MV-4-11 (cell line): ENCODE data around the gene APOBR.
"Not testable (repeated sequence)": the region's sequence is repeated elsewhere in the genome, so short reads cannot be mapped to it uniquely, and the experiment has no call there.

ENCODE experiments used
- DNase-seq: peaks from one replicate; lab custom pipeline; 2025; lab: John Stamatoyannopoulos, UW

Gene APOBR

GRCh38 chr16:28497861-28498599 lies 3.6 kb downstream of the APOBR start:
- DNase-seq: no peak

GRCh38 chr16:28498666-28499381 lies 4.4 kb downstream of the APOBR start:
- no peak for DNase-seq

- no peak for DNase-seq
These were observed 5.4 kb downstream of the APOBR start for GRCh38 chr16:28499854-28500253.

- DNase-seq: not testable (repeated sequence)
These were observed 6.2 kb downstream of the APOBR start for GRCh38 chr16:28500476-28501180.

- DNase-seq: no peak
These were observed 7.1 kb downstream of the APOBR start for GRCh38 chr16:28501258-28502232.

- no peak for DNase-seq
These were observed 7.8 kb downstream of the APOBR start for GRCh38 chr16:28502290-28502689.

GRCh38 chr16:28503470-28504259 lies 9.2 kb downstream of the APOBR start:
- no peak for DNase-seq

GRCh38 chr16:28504707-28505404 lies 10.4 kb downstream of the APOBR start:
- no peak for DNase-seq

GRCh38 chr16:28505489-28506137 lies 11.2 kb downstream of the APOBR start:
- no peak for DNase-seq

GRCh38 chr16:28511031-28511430 lies 16.6 kb downstream of the APOBR start:
- DNase-seq: no peak

GRCh38 chr16:28511801-28512789 lies 17.7 kb downstream of the APOBR start:
- no peak for DNase-seq

- DNase-seq: peak; percentile 31
These were observed 19.2 kb downstream of the APOBR start for GRCh38 chr16:28513484-28514181.

GRCh38 chr16:28514246-28514645 lies 19.8 kb downstream of the APOBR start:
- DNase-seq: no peak

GRCh38 chr16:28520672-28521071 lies 26.2 kb downstream of the APOBR start:
- DNase-seq: no peak

- no peak for DNase-seq
These were observed 27.0 kb downstream of the APOBR start for GRCh38 chr16:28521436-28521835.

GRCh38 chr16:28522792-28523191 lies 28.3 kb downstream of the APOBR start:
- DNase-seq: no peak

GRCh38 chr16:28524681-28525171 lies 30.3 kb downstream of the APOBR start:
- DNase-seq: peak; percentile 70
